Measurements from ENCODE around the gene MAP6D1. TPM values are rescaled to one million over a fixed set of nuclear protein-coding genes. Genes with fewer than 3 reads are reported as not detected.

Gene MAP6D1
- total and polyA plus RNA-seq, 9 of the 15 experiments (the other 6 are each of a cell fraction or from before 2014, with no cell fraction given): 0.16 to 1.5 (median 0.44) TPM; not detected in 3

DNA sequence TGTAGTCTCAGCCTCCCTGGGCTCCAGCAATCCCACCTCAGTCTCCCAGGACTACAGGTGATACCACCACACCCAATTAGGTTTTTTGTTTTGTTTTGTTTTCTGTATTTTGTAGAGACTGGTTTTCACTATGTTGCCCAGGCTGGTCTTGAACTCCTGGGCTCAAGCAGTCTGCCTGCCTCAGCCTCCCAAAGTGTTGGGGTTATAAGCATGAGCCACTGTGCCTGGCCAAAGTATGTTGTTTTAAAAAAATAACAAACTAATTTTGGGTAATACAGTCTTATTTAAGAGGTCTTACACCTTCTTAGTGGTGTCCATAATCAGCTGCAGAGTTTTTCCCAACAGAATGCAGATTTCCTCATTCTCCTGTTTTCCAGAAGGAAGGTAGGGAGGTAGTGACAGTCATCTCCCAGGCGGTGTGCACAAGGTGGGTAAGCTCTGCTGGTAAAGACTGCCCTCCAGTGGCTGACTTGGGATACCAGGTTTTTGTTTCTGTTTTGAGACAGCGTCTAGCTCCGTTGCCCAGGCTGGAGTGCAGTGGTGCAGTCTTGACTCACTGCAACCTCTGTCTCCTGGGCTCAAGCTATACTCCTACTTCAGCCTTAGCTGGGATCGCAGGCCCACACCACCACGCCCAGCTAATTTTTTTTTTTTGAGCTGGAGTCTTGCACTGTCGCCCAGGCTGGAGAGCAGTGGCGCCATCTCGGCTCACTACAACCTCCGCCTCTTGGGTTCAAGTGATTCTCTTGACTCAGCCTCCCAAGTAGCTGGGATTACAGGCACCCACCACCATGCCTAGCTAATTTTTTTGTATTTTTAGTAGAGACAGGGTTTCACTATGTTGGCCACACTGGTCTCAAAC lies 58.4 kb downstream of the MAP6D1 start (continued):
- TF ChIP-seq, protein P1, sequence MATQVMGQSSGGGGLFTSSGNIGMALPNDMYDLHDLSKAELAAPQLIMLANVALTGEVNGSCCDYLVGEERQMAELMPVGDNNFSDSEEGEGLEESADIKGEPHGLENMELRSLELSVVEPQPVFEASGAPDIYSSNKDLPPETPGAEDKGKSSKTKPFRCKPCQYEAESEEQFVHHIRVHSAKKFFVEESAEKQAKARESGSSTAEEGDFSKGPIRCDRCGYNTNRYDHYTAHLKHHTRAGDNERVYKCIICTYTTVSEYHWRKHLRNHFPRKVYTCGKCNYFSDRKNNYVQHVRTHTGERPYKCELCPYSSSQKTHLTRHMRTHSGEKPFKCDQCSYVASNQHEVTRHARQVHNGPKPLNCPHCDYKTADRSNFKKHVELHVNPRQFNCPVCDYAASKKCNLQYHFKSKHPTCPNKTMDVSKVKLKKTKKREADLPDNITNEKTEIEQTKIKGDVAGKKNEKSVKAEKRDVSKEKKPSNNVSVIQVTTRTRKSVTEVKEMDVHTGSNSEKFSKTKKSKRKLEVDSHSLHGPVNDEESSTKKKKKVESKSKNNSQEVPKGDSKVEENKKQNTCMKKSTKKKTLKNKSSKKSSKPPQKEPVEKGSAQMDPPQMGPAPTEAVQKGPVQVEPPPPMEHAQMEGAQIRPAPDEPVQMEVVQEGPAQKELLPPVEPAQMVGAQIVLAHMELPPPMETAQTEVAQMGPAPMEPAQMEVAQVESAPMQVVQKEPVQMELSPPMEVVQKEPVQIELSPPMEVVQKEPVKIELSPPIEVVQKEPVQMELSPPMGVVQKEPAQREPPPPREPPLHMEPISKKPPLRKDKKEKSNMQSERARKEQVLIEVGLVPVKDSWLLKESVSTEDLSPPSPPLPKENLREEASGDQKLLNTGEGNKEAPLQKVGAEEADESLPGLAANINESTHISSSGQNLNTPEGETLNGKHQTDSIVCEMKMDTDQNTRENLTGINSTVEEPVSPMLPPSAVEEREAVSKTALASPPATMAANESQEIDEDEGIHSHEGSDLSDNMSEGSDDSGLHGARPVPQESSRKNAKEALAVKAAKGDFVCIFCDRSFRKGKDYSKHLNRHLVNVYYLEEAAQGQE (IDR thresholded peaks at IDR 0.05; ENCODE audit: borderline replicate concordance): peak; percentile 81
- TF ChIP-seq, protein P1 (CRISPR knock-in tag; IDR thresholded peaks at IDR 0.05; ENCODE audit: low read depth): no peak
- TF ChIP-seq JUND (IDR thresholded peaks at IDR 0.05; ENCODE audit: borderline replicate concordance, low read depth, low read length) (peak; percentile 28; the same call in 1 of the 2 replicates), JUND (tag; IDR thresholded peaks at IDR 0.05; ENCODE audit: borderline replicate concordance, low read depth, low read length) (no peak; the same call in 2 of the 3 replicates), CREB1 (IDR thresholded peaks at IDR 0.05) (no peak), CREB1 (CRISPR knock-in tag; IDR thresholded peaks at IDR 0.05) (no peak), CREM (IDR thresholded peaks at IDR 0.05; ENCODE audit: low read depth) (0 out of 2 replicates have a peak, but pooled peaks have one; percentile 28)
- TF ChIP-seq, protein P2, sequence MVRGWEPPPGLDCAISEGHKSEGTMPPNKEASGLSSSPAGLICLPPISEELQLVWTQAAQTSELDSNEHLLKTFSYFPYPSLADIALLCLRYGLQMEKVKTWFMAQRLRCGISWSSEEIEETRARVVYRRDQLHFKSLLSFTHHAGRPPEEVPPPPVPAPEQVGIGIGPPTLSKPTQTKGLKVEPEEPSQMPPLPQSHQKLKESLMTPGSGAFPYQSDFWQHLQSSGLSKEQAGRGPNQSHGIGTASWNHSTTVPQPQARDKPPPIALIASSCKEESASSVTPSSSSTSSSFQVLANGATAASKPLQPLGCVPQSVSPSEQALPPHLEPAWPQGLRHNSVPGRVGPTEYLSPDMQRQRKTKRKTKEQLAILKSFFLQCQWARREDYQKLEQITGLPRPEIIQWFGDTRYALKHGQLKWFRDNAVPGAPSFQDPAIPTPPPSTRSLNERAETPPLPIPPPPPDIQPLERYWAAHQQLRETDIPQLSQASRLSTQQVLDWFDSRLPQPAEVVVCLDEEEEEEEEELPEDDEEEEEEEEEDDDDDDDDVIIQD (CRISPR knock-in tag; IDR thresholded peaks at IDR 0.05): no peak
